Stimulated activated CD4-positive, alpha-beta T cell treated with anti-CD3 and anti-CD28 coated beads, TNF-alpha, amount 100 ng/mL, for 1 hour (primary cell): ENCODE measurements around the gene SPTBN4.
"Not testable (repeated sequence)": the region's sequence is repeated elsewhere in the genome, so short reads cannot be mapped to it uniquely, and the experiment has no call there.

Experiments used
- DNase-seq, 3 donors: peaks; one replicate each; pipeline ENCODE4 v3.0.0-alpha.2; 2020; ENCODE audit warnings: low read depth in 3 of 3, low spot score in 1 of 3

SPTBN4 gene

DNA sequence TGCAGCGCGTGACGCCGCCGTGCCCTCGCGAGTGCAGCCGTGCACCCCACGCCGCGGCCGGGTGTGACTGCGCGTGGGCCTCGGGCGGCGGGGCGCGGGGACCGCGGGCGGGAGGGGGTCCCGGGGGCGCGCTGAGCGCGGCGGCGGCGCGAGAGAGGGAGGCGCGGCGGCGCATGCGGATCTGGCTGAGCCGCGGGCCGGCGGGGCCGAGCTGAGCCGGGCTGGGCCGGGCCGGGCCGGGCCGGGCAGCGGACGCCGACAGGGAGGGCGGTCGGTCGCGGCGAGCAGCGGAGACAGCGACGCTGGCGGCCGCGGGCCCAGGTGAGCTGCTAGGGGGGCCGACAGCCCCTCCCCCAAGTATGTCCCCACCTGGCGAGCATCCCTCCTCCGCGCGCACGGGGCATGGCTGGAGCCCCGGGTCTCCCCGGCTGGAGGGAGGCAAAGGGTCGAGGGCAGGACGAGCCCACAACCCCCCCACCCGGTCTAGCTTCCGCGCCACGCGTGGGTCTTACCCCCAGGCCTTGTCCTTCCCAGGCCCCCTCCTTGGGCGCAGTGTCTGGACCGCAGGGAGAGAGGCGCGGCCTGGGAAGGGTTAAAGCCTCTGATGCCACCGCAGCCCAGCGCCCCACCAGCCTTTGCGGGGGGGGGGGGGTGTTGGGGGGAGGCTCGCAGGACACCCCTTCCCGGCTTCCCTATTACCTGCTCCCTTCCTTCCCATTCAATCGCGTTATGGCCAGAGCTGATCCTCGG lies at the start of gene SPTBN4:
SPTBN4 (plus strand) TSS at position 17 of the 750 bp plus-strand sequence. CDS start 5,621 bp downstream, outside the sequence.
- no peak for DNase-seq

DNA sequence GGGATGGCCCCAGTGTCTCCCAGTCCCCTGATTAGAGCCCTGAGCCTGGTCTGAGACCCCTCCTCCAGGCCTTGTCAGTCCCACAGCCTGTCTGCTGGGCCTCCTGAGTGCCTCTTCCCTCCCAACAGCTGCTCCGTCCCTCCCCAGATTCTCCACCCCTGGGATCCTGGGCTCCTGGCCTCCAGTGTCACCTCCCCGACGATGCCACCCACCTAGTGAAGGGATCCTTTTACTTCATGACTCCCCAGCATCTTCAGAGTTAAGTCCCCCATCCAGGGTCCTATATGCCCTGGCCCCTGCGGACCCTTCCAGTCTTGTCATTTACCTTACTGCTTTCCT lies 49.2 kb upstream of the SPTBN4 start:
- no peak for DNase-seq

DNA sequence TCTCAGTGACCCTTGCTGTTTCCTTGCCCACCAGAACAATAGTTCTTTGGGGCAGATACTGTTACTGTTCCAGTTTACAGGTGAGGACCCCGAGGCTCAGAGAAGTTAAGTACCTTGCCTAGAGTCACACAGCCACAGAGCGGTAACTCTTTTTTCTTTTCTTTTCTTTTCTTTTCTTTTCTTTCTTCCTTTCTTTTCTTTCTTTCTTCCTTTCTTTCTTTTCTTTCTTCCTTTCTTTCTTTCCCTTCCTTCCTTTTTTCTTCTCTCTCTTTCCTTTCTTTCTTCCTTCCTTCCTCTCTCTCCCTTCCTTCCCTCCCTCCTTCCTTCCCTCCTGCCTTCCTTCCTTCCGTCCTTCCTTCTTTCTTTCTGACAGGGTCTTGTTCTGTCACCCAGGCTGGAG lies 48.8 kb upstream of the SPTBN4 start:
- DNase-seq = no peak

GRCh38 chr19:40419066-40419612 lies 47.7 kb upstream of the SPTBN4 start:
- DNase-seq = no peak

DNA sequence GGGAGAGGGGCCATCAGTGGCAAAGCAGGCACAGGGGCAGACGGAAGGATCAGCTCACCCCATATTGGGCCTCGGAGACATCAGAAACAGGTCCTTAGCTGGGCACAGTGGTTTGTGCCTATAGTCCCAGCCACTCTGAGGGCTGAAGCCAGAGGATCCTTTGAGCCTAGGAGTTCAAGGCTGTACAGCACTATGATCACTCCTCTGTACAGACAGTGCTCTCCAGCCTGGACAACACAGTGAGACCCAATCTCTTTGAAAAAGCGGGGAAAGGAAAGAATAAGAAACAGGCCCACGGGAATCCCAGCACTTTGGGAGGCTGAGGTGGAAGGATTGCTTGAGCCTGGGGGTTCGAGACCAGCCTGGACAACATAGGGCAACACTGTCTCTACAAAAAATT lies 47.0 kb upstream of the SPTBN4 start:
- no peak for DNase-seq

- no peak for DNase-seq
These were observed 46.4 kb upstream of the SPTBN4 start for GRCh38 chr19:40420451-40420765.

DNA sequence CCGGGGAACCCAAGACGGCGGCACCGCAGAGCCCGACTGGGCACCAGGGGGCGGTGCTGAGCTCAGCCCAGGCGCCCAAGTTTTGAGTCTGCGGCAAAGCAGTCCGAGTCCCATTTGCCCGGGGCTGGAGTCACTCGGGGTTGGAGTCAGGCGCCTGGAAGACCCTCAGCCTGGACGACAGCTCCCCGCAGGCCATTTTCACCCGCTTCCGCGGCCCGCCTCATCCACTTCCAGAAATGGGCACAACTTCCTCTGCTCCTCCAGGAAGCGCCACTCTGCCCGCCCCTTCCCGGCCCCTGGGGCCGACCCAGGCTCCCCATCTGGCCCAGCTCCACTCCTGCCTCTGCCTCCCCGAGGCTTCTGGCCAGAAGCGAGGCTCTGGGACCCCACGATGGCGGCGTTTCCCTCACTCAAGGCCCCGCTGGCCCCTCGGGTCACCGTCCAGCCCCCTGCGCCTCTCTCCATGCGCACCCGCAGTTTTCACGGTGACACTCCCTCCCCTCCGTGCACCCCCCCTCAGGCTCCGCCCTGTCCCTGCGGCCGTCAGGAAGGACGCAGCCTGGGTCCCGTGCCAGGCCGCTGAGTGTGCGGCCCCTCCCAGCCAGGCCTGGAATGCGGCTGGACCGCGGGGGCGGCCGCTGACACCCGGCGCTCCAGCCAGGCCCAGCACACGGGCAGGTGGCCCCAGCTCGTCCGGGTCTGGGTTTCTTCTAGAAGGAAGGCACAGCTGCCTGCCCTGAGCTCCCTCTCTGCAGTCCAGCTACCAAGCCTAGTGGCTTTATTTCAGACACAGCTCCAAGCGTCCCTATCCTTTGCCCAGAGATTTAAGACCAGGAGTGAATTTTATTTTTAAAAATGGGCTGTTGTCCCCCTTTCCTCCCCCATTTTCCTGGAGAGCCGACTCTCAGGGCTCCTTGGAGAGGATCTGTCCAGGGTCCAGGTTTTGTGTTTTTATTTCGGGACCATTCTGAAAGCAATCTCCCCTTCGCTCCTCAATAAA lies 45.7 kb upstream of the SPTBN4 start:
- DNase-seq = peak in 2 of 3 donors; percentile 44 to 60

DNA sequence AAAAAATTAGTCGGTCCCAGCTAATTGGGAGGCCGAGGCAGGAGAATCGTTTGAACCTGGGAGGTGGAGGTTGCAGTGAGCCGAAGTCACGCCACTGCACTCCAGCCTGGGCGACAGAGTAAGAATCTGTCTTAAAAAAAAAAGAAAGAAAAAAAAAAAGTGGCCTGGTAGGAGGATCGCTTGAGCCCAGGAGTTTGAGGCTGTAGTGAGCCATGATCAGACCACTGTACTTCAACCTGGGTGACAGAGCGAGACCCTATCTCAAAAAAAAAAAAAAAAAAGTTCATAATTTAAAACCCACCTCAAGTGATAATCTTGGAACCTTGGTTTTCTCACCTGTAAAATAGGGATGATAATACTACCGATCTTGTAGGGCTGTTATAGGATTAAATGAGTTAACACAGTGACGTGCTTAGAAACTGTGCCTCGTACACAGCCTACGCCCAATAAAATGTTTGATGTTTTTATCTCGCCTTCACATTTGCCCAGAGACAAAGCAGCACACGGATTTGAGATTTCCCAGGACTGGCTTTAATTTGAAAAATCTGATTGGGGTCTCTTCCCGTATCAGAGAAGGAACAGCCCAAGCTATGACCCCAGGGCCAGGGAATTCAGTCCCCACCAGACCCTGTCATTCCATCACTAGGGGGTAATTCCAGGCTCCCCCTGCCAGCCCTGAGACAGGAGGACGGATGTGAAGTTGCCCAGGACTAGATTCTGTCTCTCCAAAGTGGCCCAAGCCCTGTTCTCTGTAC lies 44.6 kb upstream of the SPTBN4 start:
- no peak for DNase-seq

- DNase-seq = no peak
These were observed 43.8 kb upstream of the SPTBN4 start for GRCh38 chr19:40422748-40423566.

GRCh38 chr19:40423938-40424337 lies 42.9 kb upstream of the SPTBN4 start:
- DNase-seq = no peak

GRCh38 chr19:40424637-40425449 lies 42.0 kb upstream of the SPTBN4 start:
- no peak for DNase-seq

- peak; percentile 100 for DNase-seq
These were observed 41.1 kb upstream of the SPTBN4 start, which contains the start of gene SERTAD1 for GRCh38 chr19:40425450-40426287. Gene SERTAD1, minus strand, starts transcription at chr19:40425992. Its CDS starts 2,446 bp downstream, at chr19:40423546.

DNA sequence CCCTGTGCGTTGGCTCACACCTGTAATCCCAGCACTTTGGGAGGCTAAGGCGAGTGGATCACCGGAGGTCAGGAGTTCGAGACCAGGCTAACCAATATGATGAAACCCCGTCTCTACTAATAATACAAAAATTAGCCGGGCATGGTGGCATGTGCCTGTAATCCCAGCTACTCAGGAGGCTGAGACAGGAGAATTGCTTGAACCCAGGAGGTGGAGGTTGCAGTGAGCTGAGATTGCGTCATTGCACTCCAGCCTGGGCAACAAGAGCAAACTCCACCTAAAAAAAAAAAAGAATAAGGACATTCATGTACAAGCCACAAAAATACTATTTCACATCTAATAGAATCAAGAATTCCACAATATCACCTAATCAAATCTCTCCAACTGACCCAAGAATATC lies 38.6 kb upstream of the SPTBN4 start:
- DNase-seq = not testable (repeated sequence)

GRCh38 chr19:40430242-40430641 lies 36.6 kb upstream of the SPTBN4 start:
- not testable (repeated sequence) for DNase-seq

GRCh38 chr19:40431698-40432097 lies 35.1 kb upstream of the SPTBN4 start:
- no peak for DNase-seq

- not testable (repeated sequence) for DNase-seq
These were observed 34.0 kb upstream of the SPTBN4 start for GRCh38 chr19:40432760-40433159.

DNA sequence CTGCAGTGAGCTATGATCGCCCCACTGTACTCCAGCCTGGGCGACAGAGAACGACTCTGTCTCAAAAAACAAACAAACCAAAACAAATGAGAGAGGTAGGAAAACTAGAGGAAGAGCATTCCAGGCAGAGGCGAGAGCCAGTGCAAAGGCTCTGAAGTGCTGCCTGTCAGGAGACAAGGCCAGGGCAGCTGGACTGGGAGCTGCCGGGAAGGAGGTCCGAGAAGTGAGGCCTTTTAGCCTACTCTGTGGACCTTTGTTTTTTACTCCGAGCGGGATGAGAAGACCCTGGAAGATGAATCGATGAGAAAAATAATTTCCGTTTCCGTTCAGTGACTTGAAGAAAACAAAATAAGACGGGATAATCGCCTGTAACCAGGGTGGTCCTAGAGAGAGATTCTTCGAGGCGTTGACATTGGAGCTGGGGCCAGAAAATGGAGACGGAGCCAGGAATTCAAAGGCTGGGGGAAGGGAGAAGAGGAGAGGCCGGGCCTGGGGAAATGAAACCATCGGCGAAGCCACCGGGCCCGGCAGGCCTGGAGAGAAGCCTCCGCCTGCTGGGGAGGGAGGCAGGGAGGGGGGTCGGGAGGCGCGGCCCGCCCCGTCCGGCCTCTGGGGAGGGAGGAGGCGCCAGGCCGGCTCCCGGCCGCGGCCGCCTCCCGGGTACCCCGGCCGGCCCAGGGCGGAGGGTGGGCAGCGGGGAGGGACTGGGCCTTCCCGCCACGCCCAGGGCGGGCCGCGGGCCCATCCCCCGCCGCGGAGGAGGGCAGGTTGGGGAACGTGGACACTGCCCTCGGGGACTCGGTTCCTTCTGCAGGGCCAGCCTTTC lies 33.2 kb upstream of the SPTBN4 start:
- DNase-seq = no peak

DNA sequence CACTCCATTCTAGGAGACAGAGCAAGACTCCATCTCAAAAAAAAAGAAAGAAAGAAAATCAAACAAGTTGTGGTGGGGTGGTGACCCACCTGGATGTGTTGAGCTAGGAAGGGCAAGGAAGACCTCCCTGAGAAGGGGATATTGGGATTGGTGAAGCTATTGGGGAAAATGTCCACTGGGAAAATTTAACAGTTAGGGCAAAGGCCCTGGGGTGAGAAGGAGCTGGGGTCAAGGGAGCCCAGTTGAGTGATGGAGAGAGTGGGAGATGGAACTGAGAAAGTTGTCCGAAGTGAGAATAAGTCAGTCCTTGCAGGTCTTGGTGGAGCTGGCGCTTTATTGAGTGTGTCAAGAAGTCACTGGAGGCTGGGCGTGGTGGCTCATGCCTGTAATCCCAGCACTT lies 28.5 kb upstream of the SPTBN4 start:
- no peak for DNase-seq
